ENCODE measurements around the gene MANBA. TPM values are rescaled to one million over a fixed set of nuclear protein-coding genes. Genes with fewer than 3 reads are reported as not detected.

The MANBA gene
- total RNA-seq = 35.3 and 44.5 TPM in 2 replicates
- 31.0 TPM for polyA plus RNA-seq (2012)

DNA sequence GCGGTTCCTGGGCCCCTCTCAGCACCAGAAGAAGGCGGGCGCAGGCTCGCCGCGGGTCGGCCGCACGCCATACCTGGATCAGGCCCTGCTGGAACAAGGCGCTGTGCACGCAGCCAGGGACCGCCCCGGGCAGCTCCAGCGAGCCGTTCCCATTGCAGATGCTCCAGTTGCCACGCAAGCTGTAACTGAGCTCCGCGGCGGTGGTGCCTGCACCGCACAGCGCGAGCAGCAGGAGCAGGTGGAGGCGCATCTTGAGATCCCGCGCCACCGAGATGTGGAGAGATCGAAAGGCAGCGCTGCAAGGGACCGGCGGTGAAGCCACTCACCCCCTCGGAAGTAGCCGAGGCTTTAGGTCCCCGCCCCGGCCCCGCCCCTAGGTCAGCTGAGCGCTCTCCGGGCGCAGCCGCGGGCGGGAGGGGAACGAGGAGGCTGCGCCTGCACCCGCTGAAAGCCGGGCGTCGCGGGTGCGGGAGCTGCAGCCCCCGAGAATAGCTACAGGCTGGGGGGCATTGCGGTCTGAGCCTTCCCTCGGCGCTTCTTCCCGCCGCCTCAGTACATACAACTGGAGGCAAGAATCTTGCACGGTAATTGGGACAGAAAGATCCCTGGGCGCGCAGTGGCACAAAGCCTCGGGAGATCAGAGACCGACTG, at the start of gene MANBA:
Gene MANBA, minus strand, starts transcription at position 324 of the 651 bp plus-strand sequence. Its CDS starts 74 bp downstream, at position 250.
- DNase-seq (ENCODE audit: low read depth) = peak; percentile 88

DNA sequence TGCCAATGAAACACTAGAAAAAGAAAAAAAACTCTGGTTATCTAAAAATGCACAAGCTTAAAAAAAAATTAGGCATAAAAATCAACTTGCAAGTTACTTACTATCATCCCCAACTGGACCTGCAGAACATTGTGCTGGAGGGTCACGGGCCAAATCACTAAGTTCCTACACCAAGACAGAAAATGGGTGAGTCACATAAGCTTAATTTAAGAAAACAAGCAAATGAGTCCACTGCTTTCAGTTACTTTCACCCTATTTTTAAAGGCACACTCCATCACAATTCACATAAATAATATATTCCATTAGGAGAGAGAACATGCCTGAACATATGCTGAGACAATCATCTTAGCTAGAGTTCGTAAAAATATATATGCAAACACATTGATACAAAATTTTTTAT, 48.9 kb upstream of the MANBA start:
- DNase-seq (ENCODE audit: low read depth) = no peak

DNA sequence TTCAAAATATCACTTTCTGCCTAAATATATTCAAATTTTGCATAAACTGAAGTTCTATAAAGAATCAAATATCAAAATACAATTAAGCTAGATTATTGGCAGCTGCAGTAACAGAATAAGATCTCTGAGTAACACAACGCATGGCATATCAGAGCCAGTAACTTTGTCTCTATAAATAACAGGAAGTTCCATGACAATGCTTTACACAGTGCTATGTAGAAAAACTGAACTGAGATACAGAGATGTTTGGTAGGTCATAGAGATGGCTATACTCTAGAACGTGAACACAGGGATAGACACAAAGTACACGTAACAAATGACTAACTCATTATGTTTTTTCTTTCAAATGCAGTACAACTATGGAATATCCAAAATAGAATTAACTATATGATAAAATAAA, 48.4 kb upstream of the MANBA start:
- DNase-seq (ENCODE audit: low read depth) = peak; percentile 33

DNA sequence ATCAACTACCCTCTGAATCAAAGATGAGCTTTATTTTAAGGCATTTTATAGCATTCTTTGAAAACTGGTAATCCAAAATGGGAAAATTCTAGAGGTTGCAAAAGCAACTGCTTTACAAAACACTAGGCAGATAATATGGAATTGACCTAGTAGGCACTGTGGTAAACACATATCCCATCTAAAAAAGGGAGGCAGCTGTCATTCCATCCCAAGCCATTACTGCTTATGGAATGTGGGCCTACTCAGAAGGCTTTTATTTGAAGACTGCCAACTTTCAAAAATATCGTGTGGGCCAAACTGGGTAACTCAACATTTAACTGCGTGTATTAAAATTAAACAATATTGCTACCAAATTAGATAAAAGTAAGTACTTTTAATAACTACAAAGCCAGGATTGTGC, 47.2 kb upstream of the MANBA start:
- peak; percentile 64 for DNase-seq (ENCODE audit: low read depth)

DNA sequence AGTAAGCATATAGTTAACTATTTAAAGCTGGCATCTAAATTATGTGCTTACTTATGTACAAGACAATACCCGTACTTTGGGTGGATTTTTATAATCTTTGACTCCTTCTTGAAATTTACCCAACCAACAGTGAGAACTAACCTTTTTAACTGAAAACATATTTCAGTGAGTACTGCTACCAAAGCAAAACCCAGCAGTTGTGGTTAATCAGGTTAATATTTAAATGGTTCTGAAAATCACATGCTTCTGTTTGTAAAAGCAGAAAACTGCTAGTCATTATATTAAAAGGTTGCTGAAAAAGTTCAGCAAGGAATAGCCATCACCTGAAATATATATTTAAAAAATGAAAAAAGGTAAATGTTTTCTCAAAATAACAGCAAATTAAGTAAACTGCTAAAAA, 46.6 kb upstream of the MANBA start:
- DNase-seq (ENCODE audit: low read depth) = no peak

DNA sequence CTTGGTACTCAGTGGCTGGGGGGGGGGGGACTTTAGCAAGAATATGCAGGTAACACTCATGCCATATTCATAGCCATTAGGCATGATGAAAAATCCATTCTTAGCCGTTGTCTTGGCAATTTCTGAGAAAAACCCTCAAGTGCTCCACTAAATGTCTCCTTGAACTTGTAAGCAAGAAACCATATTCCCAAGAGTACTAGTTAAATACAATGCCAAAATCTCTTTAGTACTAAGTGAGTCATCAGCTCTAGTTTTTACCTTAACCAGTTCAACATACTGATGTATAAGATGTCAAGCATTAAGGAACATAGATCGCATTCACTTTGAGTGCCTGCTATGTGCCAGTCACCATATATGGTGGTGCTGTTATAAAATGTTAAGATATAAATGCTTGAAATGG, 39.0 kb upstream of the MANBA start:
- DNase-seq (ENCODE audit: low read depth) = peak; percentile 15

DNA sequence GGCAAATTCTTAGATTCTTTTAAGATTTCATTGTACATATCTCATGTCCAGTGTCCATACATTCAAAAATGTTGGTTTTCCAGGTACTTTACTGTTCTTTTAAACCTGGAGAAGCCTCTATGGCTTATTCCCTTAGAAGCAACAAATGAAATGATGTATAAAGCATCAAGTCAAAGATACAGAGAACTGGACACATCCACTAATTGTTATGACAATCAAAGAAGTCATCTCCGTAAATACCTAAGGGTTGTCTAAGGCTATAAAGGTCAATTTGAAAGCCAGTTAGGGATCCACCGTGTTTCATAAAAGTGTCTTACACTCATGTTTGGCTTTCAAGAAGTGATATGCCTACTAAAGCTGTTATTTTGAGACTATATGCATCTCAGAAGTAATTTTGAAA, 34.2 kb upstream of the MANBA start:
- no peak for DNase-seq (ENCODE audit: low read depth)

DNA sequence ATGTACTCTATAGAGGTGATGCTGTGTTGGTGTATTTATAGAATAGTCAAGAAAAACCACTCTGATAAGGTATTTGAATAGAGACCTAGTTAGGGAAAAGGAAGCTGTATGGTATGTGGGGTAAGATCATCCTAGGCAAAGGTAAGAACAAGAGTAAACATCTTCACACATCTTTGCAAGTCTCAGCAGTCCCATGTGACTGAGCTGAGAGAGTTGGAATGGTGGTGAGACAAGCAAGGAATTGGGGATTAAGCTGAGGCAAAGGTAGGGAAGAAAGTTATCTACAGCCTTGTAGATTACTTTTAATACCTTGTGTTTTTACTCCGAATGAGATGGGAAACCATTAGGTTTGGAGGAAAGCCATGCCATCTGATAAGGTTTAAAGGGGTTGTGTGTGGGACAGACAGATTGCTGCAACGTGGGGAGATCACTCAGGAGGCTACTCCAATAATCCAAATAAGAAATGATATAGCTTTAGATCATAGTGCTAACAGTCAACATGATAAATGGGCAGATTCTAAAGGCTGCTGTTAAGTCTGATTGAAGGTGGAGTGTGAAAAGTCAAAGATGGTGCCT, 31.7 kb upstream of the MANBA start:
- no peak for DNase-seq (ENCODE audit: low read depth)

DNA sequence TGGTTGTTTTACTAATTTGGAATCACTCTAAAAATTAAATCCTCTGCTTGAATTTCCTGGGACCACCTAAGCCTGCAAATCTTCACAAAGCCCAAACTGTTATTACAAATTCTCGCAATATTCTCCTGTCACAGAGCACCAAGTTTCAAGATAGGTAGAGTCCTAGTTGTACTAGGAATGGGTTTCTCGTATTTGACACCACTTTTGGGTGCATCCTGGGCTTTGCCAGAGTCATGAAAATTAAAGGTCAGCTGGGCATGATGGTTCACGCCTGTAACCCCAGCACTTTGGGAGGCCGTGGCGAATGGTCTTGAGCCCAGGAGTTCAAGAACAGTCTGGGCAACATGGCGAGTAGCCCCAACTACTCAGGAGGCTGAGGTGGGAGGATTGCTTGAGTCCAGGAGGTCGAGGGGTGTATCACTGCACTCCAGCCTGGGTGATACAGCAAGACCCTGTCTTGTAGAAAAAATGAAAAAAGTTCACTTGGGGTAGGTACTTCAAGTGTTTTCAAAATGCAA, 30.6 kb upstream of the MANBA start:
- DNase-seq (ENCODE audit: low read depth) = no peak

DNA sequence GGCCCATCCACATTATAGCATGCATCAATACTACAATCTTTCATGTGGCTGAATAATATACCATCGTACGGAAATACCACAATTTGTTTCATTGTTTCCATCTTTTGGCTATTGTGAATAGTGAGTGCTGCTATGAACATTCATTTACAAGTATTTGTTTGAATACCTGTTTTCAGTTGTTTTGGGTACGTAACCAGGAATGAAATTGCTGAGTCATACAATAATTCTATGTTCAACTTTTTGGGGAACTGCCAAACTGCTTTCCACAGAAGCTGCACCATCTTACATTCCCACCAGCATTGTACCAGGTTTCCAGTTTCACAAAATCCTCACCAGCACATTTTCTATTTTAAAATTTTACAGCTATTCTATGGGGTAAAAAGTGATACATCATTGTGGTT, 28.5 kb upstream of the MANBA start:
- DNase-seq (ENCODE audit: low read depth) = peak; percentile 76

DNA sequence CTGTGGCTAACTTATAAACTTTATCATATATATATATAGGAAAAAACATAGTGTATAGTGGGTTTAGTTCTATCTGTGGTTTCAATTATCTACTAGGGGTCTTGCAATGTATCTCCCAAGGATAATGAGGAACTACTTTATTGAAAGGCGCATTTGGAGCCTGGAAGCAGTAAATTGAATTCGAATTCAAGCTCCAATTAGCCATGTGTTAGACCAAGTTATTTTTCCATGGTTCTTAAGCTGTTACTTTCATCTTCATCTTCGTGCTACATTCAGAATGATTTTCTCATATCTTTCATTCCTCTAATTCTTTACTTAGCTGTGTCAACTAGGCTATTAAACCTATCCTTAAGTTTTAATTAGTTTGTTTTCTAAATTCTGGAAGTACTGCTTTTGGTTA, 27.2 kb upstream of the MANBA start:
- DNase-seq (ENCODE audit: low read depth) = no peak

DNA sequence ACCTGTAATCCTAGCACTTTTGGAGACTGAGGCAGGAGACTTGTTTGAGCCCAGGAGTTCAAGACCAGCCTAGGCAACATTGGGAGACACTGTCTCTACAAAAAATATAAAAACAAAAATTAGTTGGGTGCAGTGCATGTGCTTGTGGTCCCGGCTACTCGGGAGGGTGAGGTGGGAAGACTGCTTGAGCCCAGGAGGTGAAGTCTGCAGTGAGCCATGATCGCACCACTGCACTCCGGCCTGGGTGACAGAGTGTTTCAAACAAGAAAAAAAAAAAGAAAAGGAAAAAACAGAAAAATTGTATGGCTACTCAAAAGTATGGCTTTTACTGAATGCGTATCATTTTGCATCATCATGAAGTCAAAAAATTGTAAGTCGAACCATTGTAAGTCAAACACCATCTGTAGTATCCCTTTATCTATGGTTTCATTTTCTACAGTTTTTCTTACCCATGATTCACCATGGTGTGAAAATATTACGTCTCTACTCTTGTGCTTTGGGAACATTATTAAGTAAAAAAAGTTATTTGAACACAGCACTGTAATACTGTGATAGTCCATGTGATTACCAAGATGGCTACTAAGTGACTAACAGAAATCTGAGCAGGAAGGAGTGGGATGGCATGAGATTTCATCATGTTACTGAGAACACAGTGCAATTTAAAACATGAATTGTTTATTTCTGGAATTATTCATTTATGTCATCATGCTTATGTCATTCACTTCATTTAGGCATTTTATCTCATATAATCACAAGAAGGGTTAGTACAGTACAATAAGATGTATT, 26.5 kb upstream of the MANBA start:
- DNase-seq (ENCODE audit: low read depth) = peak; percentile 22

DNA sequence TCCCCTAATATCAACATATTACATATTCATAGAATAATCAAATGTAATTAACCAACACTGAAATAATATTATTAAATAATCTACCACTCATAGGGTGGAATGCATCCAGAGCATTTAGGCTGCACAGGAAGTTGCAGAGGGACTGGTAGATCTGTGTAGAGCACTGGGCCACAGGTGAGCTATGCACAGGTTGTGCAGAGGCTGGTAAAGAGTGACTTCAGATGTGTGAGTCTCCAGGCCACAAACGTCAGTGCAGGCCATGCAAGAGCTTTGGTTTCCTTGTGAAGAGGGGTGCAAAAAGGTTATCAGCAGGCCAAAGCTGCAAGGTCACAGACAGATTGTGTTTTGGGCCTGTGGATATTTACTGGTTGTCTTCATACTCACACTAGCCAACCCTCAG, 25.5 kb upstream of the MANBA start:
- no peak for DNase-seq (ENCODE audit: low read depth)

DNA sequence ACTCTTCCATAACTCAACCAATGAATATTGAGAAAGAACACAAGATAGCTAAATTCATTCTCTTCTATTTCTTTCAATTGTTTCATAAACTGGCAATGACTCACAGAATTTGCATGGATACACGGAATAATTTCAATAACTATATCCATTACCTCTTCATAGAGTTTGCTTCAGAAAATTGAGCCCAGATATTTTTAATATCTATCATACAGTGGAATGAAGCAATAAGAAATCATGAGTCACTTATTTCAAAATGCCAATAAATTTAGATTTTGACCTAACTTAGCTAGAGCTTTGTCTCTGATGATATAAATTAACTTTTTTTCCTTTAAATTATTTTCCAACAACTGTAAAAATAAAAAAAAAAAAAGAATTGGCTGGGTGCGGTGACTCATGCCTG, 22.2 kb upstream of the MANBA start:
- no peak for DNase-seq (ENCODE audit: low read depth)

DNA sequence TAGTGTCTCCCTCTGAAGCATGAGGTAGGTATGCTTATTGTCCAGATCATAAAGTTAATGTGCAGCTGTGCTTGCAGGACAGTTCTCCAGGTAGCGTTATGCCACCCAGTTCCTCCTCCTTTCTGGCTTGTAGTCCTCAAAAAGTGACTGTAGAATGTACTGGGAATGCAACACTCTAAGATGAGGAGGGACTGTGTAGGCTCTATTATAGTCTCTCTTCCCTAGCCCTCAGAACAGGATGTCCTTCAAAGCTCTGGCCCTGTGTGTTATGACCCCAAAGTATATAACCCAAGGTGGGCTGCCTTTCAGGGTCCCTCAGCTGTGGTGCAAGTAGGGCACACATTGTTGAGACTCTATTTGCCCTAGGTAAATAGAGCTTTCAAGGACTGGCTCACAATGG, 20.8 kb upstream of the MANBA start:
- DNase-seq (ENCODE audit: low read depth) = no peak

DNA sequence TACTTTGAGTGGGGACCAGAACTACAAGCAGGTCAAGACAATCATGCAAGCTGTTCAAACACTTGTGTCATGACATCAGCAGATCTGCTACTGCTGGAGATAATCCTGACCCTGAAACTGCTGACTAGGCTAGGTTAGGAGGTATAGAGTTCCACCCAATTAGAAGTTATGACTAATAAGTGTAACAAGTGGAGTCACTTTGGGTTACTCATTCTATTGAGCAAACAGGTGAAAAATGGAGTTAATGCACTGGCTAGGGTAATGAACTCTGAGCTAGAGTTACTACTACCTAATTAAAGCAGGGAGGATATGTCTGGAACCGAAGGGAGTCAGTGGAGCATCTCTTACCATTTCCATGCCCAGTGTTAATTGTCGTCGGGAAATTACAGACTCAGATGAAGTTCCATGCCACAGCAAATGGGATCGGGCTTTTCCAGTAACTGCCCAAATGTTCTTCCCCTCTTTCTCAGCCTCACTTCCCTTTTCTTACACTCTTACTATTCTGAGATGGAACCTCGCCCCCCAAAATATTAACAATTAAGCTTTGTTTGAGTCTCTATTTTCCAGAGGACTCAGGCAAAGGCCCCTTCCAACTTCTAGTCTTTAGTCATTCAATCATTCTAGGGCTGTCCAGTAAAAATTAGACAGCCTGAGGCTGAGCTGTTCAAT, 19.8 kb upstream of the MANBA start:
- peak; percentile 28 for DNase-seq (ENCODE audit: low read depth)

DNA sequence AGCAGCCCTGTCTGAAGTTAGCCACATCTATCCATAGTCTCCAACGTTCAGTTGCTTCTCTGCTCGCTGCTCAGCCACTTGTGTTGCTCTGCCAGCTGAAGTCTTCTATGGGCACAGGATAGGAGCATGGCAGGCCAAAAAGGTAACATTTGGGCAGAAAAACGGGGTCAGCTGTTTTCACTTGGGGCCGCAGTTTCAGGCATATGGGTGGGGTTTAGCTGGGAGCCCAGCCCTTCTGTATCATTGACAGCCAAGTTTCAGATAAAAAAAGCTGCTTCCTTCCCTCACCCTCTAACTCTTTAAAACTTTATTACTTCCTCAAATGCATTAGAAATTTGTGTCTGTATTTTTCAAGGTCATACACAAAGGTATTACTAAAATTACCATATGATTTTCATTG, 18.4 kb upstream of the MANBA start:
- DNase-seq (ENCODE audit: low read depth) = no peak

DNA sequence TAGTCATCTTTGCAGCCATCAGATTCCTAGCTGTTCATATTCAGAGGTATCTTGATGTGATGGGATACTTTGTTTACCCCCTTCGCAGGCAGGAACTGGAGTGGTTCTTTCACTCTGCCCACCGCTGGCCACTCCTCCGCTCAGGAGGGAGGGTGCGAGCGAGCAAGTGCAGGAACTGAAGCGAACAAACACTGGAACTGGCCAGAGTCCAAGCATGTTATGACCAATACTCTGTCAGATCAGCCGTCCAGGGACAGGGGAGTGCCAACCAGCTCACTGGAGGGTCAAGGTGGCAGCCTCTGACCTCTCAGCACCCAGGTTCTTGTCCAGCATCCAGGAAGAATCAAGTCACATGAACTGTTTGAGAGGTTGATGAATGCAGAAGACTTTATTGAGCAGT, 18.0 kb upstream of the MANBA start:
- DNase-seq (ENCODE audit: low read depth) = no peak

DNA sequence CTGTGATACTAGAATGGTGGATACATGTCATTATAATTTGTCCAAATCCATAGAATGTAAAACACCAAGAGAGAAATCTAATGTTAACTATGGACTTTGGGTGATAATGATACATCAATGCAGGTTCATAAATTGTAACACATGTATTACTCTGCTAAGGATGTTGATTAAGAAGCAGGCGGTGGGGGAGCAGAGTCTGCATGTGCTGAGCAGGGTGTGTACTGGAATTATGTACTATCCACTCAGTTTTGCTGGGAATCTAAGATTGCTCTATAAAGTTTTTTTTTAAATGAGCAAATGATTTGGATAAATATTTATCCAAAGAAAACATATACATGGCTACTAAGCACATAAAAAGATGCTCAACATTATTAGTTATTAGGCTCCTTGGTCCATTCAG, 15.0 kb upstream of the MANBA start:
- no peak for DNase-seq (ENCODE audit: low read depth)

DNA sequence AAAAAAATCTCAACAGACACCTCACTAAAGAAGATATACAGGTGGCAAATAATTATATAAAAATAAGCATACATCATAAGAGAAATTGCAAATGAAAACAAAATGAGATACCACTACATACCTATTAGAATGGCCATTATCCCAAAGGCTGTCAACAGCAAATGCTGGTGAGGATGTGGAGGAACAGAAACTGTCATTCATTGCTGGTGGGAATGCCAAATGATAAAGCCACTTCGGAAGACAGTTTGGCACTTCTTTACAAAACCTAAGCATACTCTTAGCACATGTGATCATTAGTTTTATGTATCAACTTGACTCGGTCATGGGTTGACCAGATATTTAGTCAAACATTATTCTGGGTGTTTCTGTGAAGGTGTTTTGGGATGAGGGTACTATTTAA, 13.5 kb upstream of the MANBA start:
- no peak for DNase-seq (ENCODE audit: low read depth)

DNA sequence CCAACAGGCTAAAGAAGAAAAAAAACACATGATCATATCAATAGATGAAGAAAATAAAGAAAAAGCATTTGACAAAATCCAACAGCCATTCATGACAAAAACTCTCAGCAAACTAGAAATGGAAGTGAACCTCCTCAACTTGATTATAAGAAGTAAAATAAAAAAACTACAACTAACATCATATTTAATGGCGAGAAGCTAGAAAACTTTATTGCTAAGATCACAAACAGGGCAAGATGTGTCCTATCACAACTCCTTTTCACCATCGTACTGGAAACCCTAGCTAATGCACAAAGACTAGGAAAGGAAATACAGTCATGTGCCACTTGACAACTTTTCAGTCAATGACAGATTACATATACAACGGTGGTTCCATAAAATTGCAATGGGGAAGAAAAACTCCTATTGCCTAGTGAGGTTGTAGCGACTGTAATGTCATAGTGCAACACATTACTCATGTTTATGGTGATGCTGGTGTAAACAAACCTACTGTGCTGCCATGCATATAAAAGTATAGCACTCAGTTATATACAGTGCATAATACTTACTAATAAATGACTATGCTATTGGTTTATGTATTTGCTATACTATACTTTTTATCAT, 12.1 kb upstream of the MANBA start:
- DNase-seq (ENCODE audit: low read depth) = no peak
